ENCODE measurements around the gene ITSN2. TPM values are rescaled to one million over a fixed set of nuclear protein-coding genes. Genes with fewer than 3 reads are reported as not detected.
"Not testable (repeated sequence)": the region's sequence is repeated elsewhere in the genome, so short reads cannot be mapped to it uniquely, and the experiment has no call there.

Gene ITSN2
- total RNA-seq, 4 donors from 2014 or later = 107 to 198 (median 116) TPM

- no peak for TF ChIP-seq POLR2A (IDR thresholded peaks at IDR 0.05)
- no peak for TF ChIP-seq CTCF (IDR thresholded peaks at IDR 0.05)
- intact Hi-C loops (cut with DNase I) = no loop called here
- DNase-seq = no peak
- Histone ChIP-seq H3K36me3 (peaks cover 64 to 72% of the 10 kb centered on the region in 2 donors), H3K27me3 (no peaks in the 10 kb centered on the region), H3K4me3 (replicated peaks in 1 of 3) (no peak overlapping the region), H3K9me3 (no peaks in the 10 kb centered on the region), H3K27ac (no peak overlapping the region), H3K4me1 (no peaks in the 10 kb centered on the region)
- 90 to 94% methylated on average over 7 to 12 of the region's 12 CpGs for WGBS, 2 donors
Measured at GRCh38 chr2:24204505-24204904, 155.8 kb downstream of the ITSN2 start.

DNA sequence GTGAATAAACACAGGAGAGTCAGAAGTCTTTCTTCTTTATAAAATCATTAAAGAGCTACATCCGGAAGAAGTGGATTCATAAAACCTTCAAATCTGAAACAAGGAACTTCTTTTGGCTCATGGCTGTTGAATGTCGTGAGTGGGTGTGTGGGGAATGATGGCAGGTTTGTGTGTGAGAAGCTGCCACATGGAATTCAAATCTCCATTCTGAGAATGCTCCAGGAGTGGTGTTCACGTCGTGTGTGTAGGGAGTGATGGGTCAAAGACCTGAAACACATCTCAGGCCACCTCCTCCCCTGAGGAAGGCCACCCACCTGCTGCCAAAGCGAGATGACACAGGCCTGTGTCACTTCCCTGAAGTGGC, 156.6 kb downstream of the ITSN2 start:
- no peaks in the 10 kb centered on the region for H3K9me3 ChIP-seq
- H3K36me3 ChIP-seq = peaks cover 57 to 65% of the 10 kb centered on the region in 2 donors
- 85 to 89% methylated on average over 4 to 5 of the region's 5 CpGs for WGBS, 2 donors
- H3K27ac ChIP-seq = no peak overlapping the region
- no peak for DNase-seq
- no peak overlapping the region for H3K4me3 ChIP-seq (replicated peaks in 1 of 3)
- no peaks in the 10 kb centered on the region for H3K4me1 ChIP-seq
- intact Hi-C loops (cut with DNase I) = no loop called here
- H3K27me3 ChIP-seq = no peaks in the 10 kb centered on the region
- TF ChIP-seq POLR2A (IDR thresholded peaks at IDR 0.05) (no peak), CTCF (IDR thresholded peaks at IDR 0.05) (no peak)

GRCh38 chr2:24203029-24203786, 157.1 kb downstream of the ITSN2 start:
- Histone ChIP-seq H3K4me1 (no peaks in the 10 kb centered on the region), H3K27ac (no peak overlapping the region), H3K4me3 (replicated peaks in 1 of 3) (no peak overlapping the region), H3K9me3 (no peaks in the 10 kb centered on the region), H3K36me3 (peaks cover 51 to 59% of the 10 kb centered on the region in 2 donors), H3K27me3 (no peaks in the 10 kb centered on the region)
- intact Hi-C loops (cut with DNase I) = no loop called here
- TF ChIP-seq POLR2A (IDR thresholded peaks at IDR 0.05) (no peak), CTCF (IDR thresholded peaks at IDR 0.05) (no peak)
- WGBS, 2 donors = 86 to 88% methylated on average over 19 of the region's 19 CpGs
- DNase-seq = no peak

DNA sequence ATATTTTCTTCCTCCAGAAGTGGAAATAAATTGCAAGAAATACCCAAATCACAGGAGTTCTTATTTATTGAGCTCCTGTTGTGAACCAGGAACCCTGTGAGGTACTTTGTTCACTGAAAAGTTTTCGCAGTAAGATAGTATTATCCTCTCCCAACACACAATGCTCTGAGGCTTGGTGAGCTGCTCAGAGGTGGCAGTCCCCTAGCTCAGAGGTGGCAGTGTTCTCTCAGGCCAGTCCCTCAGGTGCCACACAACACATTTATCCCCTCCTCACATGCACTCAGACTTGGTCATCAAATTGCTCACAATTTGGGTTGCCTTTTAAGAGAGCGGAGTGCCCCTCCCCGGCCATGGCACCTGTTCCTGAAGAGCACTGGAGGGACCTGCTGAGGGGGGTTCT, 159.5 kb downstream of the ITSN2 start:
- intact Hi-C loops (cut with DNase I) = no loop called here
- Histone ChIP-seq H3K9me3 (no peaks in the 10 kb centered on the region), H3K4me1 (no peaks in the 10 kb centered on the region), H3K27ac (no peak overlapping the region), H3K4me3 (replicated peaks in 1 of 3) (no peak overlapping the region), H3K27me3 (no peaks in the 10 kb centered on the region), H3K36me3 (peaks cover 30 to 40% of the 10 kb centered on the region in 2 donors)
- TF ChIP-seq CTCF (IDR thresholded peaks at IDR 0.05) (no peak), POLR2A (IDR thresholded peaks at IDR 0.05) (no peak)
- 95 to 97% methylated on average over 3 of the region's 3 CpGs for WGBS, 2 donors
- DNase-seq = no peak

GRCh38 chr2:24199968-24200590, 160.3 kb downstream of the ITSN2 start:
- Histone ChIP-seq H3K4me1 (no peaks in the 10 kb centered on the region), H3K9me3 (no peaks in the 10 kb centered on the region), H3K36me3 (peaks cover 23 to 33% of the 10 kb centered on the region in 2 donors), H3K27ac (no peak overlapping the region), H3K4me3 (replicated peaks in 1 of 3) (no peak overlapping the region), H3K27me3 (no peaks in the 10 kb centered on the region)
- WGBS, 2 donors = 84 to 85% methylated on average over 12 of the region's 12 CpGs
- TF ChIP-seq POLR2A (IDR thresholded peaks at IDR 0.05) (no peak), CTCF (IDR thresholded peaks at IDR 0.05) (no peak)
- intact Hi-C loops (cut with DNase I) = no loop called here
- no peak for DNase-seq

GRCh38 chr2:24197213-24197612, 163.1 kb downstream of the ITSN2 start:
- DNase-seq; H3K27ac ChIP-seq; H3K27me3 ChIP-seq; intact Hi-C loops (cut with DNase I); H3K36me3 ChIP-seq; H3K4me3 ChIP-seq (replicated peaks in 1 of 3); H3K4me1 ChIP-seq; H3K9me3 ChIP-seq: not testable (repeated sequence)
- WGBS, 2 donors = 86 to 90% methylated on average over 1 of the region's 1 CpG
